Esophagus muscularis mucosa (tissue), 3 donors: ENCODE data around the gene GPC6.

Source experiments
- CTCF ChIP-seq, 3 experiments: fragments of 200-600 bp in 2 of 3; fragments of 450-650 bp in 1 of 3; sonication (generic) in 2 of 3; IDR thresholded peaks; one replicate each; pipeline ENCODE4 v1.5.1; 2017 to 2019; ENCODE audit warnings: antibody characterized with exemption in 3 of 3, mild to moderate bottlenecking in 2 of 3, moderate library complexity in 1 of 3
- POLR2A ChIP-seq: fragments of 450-650 bp; IDR thresholded peaks from one replicate; pipeline ENCODE4 v1.6.1; 2017; ENCODE audit warnings: antibody characterized with exemption, moderate library complexity, mild to moderate bottlenecking, low read depth

- no peak for TF ChIP-seq POLR2A
- TF ChIP-seq CTCF (IDR thresholded peaks at IDR 0.05), result no peak
Observed at GRCh38 chr13:93708308-93709075, 481.9 kb downstream of the GPC6 start.
